Raji (cell line): Measurements from ENCODE around the gene EVC2.

Source experiments
- POLR2A ChIP-seq: IDR thresholded peaks from 2 replicates; pipeline ENCODE4 v1.6.1; 2011; ENCODE audit warnings: low read depth, low read length, control low read depth; ENCODE audit not compliant: insufficient read depth

EVC2 gene

DNA sequence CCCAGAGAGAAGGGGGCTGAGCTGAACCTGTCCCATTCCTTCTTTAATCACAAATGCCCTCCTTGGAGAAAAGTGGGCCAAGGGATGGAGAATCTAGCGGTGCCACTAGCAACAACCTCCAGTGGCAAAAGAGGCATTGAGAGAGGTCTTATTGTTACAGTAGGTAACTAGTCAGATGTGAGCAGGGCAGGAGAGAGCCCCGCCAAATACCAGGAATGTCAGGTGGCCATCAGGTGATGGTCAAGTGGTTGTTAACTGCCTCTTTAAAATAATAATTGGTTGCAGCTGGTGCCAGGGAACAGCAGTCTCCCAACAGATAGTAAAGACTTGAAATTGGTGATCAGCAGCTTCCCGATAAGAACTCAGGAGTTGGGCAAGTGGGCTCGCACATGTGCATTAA lies 116.1 kb downstream of the EVC2 start:
- no peak for TF ChIP-seq POLR2A

DNA sequence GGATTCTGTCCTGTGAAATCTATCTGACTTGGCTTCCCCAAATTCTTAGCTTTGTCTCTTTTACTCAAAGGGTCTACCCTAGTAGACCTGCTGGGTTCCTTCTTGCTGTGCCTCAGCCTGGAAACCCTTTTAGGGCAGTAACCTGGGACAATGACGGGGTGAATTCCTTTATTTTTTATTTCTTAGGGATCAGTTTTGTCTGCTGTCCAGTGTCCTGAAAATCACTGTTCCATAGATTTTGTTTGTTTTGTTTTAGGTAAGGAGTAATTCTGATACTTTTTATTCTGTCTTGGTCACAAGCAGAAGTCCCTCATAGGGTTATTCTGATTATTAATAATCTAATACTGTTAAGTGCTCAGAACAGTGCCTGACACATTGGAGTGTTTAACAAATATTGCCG lies 118.9 kb downstream of the EVC2 start:
- TF ChIP-seq POLR2A = no peak

DNA sequence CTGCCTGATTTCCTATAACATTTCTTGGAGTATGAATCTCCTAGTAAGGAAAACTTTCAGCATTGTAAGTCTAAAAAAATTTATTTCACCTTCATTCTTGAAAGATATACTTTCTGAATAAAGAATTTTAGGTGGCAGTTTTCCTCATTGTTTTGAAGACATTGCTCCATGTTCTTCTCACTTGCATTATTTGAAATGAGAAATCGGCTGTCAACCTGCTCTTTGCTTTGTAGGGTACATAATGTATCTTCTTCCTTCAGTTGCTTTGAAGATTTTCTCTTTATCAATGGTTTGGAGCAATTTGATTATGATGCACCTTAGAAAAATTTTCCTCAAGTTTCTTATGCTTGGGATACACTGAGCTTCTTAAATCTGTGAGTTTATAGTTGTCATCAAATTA lies 120.3 kb downstream of the EVC2 start:
- TF ChIP-seq POLR2A = no peak

DNA sequence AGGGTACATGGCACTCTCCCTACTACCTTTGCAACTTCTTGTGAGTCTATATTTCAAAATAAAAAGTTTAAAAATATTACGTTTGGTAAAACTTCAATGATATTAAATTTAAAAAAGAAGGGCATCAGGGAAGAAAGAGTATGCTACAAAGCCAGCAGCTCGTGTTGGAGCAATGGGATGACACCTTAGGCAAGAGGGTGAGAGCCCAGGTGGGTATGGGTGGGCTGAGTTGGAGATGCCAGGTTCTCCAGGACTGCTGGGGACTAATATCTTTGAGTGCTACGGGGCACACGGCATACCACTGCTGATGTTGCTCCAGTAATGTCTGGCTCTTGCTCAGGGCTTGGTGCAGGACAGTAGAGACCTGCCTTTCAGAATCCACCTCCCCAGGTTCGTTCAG lies 132.4 kb downstream of the EVC2 start:
- no peak for TF ChIP-seq POLR2A

DNA sequence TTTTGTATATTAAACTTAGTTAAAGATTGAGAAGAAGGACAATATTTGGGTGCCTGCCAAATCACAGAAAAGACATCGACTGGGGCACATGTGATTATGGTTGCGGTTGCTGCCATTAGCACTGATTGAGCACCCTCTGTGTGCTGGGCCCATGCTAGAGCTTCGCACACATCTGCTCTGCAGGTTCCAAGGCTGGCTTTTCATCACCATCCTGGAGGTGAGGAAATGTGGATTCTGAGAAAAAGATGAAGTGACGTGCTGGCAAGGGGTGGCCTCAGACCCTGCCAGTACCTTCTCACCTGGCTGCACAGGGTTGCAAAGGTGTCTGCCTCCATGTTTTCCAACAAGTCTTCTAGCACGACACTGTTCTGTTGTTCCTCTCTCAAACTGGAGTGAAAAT lies 134.0 kb downstream of the EVC2 start:
- no peak for TF ChIP-seq POLR2A

DNA sequence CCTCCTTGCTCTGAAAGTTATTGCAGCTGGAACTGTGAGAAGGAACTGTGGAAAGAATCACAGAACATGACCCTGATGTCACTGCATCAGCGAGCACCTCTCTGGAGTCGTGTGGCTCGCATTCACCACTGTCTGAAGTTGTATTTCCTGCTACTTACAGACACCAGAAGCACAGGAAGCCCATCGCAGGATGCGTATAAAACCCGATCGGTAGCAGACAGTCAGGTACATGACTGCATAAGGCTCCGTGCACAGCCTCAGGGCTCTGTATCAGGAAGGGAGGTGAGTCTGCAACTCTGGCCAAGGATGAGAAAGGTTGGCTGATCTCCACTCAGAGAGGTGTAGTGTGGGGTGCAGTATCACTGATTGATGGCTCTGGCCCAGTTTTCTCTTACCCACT lies 134.4 kb downstream of the EVC2 start:
- no peak for TF ChIP-seq POLR2A

DNA sequence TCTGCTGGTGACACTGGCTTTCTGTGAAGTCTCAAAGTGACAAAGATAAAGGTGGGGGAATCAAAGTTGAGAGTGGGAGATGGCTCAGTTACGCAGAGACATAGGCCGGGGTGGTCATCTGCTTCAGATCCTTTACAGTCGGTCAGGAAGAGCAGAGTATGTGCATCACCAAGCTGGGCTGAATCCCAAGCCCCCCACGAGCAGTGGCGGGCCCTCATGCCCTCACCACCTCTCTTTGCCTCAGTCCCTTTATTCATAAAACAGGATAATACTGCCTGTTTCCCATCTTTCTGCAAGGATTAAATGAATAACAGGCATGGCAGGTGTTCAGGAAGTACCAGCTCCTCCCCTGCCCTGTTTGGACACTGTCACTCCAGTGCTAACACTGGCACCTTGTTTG lies 135.6 kb downstream of the EVC2 start:
- no peak for TF ChIP-seq POLR2A

DNA sequence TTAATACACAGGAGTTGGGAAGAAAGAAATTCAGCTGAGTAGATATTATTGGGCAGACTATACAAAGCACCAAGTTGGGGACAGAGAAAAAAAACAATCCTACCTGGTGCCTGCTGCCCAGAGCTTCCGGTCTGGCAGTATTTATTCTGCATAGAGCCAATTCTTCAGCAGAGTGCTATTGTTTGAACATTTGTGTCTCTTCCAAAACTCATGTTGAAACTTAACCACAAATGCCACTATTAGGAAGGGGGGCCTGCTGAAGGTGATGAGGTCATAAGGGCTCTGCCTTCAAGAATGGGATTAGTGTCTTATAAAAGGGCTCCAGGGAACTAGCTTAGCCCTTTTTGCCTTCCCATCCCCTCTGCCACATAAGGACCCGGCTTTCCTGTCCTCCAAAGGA lies 136.2 kb downstream of the EVC2 start:
- TF ChIP-seq POLR2A = no peak

DNA sequence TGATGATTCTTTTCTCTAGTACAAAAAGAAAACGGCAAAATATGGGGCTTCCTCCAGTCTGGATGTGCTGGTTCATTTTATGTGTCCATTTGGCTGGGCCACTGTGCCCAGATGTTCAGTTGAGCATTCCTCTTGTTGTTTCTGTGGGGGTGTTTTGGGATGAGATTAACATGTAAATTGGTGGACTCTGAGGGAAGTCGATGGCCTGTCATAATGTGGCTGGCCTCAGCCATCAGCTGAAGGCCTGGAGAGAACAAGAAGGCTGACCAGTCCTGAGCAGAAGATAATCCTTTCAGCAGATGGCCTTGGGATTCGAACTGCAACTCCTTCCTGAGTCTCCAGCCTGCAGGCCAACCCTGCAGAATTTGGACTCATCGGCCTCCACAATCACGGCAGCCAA lies 136.7 kb downstream of the EVC2 start:
- TF ChIP-seq POLR2A = no peak

DNA sequence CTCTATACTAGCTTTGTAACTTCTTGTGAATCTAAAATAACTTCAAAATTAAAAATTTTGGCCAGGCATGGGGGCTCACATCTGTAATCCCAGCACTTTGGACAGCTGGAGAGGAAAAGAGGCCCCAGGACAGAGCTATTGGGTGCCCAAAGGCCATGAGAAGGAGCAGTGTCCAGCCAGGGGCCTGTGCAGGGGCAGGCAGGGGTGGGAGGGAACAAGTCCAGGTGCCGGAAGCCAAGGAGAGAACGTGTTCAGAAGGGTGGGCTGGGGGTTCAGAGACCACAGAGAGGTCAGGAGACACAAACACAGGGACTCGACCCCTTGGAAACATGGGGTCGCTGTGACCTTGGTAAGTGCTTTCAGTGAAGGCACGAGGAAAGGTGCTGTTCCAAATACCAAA lies 138.9 kb downstream of the EVC2 start:
- TF ChIP-seq POLR2A = no peak

DNA sequence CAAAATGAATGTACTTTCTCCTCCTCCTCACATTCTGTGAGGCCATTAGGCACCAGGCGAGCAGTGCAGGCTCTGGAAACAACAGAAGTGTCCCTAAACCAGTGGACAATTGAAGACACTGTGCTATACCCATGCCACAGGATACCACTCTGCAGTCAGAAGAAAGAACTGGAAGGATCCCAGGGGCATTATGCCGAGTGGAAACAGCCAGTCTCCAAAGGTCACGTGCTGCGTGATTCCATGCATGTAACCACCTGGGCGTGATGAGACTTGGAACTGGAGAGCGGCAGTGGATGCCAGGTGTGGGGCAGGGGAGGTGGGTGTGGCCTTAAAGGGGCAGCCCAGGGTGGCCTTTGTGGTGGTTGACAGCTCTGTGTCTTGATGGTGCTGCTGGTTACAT lies 139.4 kb downstream of the EVC2 start:
- no peak for TF ChIP-seq POLR2A

DNA sequence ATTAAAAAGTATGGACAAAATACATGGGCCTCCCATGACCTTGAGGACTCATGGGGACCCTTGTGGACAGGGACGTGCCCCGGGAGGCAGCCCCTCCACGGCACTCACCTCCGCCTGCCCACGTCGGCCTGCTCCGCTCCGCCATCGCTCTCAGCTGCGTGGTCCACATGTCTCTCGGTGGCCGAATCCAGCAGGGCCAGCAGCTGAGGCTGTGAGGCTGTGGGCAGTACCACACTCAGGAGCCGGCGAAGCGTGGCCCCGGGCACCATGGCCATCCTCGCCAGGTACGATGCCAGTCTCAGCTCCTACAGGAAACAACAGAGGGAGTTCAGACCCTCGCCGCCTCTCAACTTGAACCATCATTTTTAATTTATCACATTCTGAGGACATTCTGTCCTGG lies 140.0 kb downstream of the EVC2 start:
- TF ChIP-seq POLR2A = no peak

DNA sequence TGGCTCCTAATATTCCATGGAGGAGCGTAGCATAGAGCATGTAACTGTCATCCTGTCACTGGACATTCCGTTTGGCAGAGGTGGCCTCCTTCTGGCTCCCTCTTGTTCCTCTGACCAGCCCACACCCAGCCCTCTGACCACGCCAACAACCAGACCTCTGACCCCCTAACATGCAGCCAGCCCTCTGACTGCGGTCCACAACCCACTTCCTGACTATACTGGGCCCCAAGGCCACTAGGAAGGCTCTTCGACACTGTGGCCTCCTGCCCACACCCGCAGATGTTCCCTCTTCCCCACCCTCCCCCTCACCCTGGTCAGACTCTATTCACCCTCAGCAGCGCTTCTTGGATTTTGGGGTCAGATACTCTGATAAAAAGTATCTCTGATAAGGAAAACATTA lies 141.4 kb downstream of the EVC2 start:
- TF ChIP-seq POLR2A = no peak

DNA sequence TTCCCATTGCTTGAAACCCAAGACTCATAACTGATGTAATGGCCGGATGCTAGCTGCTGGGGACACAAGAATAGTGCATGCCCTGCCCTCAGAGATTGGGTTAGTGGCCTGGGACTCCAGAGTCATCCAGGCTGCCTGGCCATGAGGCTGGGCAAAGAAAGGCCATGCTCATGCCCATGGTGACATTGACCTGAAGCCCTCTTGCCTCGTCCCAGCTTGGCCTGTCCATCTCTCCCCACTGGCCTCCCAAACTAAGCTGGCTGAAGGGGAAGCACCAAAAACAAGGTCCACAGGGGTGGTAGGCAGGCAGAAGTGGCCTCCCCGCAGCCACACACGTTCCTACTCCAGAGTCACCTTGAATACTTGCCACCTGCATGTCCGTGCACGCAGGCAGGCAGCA lies 141.8 kb downstream of the EVC2 start:
- no peak for TF ChIP-seq POLR2A

DNA sequence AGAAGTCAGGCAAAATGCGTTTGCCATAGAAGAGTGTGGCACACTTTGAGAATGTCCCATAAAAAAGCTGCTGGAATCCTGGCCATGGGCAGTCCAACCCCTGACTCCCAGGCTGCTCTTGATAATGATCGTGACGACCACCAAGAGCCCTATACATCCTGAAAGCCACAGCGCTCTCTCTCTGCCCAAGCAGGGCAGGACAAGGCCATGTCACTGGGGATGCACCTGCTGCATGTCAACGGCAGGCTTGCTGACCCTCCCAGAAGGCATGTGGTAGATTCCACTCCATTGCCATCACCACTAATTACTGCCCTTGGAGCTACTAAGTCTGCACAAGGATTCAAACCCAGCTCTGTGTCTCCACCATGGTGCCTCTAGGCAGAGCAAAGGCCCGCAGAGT lies 144.5 kb downstream of the EVC2 start:
- TF ChIP-seq POLR2A = no peak

DNA sequence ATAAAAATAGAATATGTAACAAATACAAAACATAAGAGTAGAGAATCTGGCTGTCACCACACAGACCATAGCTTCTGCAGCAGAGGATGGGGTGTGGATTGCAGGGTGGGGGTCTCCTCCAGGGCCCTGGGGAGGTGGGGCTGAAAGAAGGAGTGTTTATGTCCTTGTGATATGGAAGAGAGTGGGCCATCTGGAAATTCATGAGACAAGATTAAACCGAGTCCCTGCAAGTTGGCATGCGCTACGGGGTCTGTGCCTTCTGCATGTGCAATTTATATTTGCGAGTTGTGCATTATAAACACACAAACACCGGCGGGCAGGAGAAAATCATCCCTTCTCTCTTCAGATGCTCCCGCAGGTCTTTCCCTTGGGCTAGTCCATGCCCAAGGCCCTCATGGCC lies 145.9 kb downstream of the EVC2 start:
- TF ChIP-seq POLR2A = no peak

DNA sequence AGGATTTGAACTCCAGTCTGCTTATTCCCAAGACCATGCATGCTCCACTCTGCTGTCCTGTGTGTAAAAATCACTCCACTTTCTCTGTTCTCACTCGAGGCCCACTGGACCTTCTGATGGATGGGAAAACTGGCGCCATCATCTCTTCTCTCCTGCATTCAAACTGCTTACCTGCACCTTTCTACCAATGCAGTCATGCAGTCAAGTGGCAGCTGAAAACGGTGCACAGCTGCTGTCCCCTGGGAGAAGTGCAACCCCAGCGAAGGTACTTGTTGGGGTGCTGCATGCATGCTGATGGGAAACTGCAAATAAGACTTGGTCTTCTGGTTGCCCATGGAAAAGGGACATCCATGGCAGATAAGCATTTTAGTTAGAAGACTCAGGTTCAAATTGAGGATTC lies 147.1 kb downstream of the EVC2 start:
- no peak for TF ChIP-seq POLR2A

DNA sequence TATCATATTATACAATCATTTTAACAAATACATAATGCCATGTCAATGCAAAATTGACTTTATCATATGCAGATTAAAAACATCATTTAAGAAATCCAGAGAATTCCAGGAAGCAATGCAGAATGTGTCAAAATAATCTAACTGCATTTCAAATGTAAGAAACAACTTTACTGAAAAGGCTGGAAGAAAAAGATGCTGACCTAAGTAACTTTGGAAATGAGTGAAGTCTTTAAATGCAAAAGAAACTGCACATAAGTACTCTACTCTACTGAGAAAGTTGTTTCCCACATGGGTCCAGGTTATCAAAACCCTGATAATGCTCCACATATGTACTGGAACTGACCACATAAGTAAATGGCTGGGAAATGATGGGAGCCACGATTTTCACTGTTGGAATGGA lies 149.9 kb downstream of the EVC2 start:
- no peak for TF ChIP-seq POLR2A
